HG02870 (cell line): ENCODE results near the gene PPP1R13B.
A peak's percentile ranks its signal among the peaks of the same experiment; 100 is the strongest.

ENCODE experiments used
- ATAC-seq: cut with Tn5 transposase; IDR thresholded peaks from one replicate; pipeline ENCODE4 v1.9.1; 2021; ENCODE audit warnings: mild to moderate bottlenecking, moderate library complexity; ENCODE audit not compliant: unreplicated experiment

The PPP1R13B gene

DNA sequence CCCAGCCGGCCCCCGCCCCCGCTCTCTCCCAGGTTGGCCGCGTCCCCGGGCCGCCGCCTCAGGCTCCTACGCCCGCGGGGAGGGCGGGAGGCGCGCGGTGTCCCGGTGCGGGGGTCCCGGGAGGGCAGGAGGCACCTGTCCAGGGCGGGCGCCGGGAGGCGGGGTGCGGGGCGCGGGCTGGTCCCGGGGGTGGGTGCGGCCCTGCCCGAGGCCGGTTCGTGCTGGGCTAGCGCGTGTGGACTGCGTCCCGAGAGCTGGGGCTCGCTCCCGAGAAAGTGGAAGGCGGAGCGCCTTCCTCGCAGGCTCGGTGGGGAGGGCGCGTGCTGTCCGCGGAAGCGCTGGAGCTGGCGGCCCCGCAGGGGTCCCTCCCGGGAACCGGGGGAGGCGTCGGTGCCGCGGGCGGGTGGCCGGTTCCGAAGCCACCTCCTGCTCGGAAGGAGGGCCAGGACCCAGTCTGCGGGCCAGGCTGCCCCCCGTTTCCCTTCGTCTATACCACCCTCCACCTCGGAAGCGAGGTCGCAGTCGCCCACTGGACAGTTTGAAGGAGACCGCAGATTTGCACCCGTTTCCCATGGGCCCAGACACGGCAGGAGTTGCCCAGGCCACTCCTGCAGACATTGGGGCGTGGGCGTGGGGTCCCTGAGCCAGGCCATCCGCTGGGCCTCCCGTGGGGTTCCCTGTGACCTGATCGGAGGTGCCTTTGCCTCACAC is 131.1 kb downstream of the PPP1R13B start:
- ATAC-seq = no peak

DNA sequence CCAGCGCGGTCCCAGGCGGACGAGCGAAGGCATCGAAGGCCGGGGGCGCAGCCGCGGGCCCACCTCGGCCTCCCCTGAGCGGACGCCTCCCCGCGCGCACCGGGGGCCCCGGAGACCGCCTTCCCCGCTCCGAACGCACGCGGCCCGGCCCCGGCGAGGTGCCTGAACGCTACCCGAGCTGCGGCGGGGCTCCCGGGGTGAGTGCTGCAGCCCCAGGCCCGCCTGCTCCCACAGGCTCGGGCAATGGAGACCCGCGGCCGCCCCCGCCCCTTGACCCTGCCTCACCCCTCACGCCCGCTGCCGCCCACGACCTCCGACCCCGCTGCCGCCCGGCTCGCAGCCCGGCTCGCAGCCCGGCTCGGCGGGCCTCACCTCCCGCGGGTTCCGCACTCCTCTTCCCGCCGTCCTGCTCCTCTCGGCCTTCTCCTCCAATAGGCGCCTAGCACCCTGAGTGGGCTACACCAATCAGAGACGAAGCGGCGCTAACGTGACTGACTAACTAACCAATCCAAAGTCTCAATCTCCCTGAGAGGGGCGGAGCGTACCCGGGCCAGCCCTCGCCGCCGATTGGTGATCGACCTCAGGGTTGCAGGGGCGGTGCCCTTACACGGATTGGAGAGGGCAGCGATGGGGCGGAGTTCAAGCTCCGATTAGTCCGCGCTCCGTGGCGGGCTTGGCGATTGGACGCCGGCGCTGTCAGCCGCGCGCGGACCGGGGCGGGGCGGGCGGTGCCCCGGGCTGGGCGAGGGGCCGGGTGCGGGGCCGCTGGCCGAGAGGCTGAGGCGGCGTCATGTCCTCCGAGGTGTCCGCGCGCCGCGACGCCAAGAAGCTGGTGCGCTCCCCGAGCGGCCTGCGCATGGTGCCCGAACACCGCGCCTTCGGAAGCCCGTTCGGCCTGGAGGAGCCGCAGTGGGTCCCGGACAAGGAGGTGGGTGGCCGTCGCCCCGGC is 132.0 kb downstream of the PPP1R13B start, which contains the start of the genes XRCC3 and ZFYVE21:
XRCC3 (minus strand) TSS at position 400 of the 949 bp plus-strand sequence. CDS start 4,364 bp downstream, outside the sequence.
ZFYVE21 (plus strand) TSS at position 759 of the 949 bp plus-strand sequence; CDS start at position 791, 32 bp downstream.
- peak; percentile 94 for ATAC-seq

DNA sequence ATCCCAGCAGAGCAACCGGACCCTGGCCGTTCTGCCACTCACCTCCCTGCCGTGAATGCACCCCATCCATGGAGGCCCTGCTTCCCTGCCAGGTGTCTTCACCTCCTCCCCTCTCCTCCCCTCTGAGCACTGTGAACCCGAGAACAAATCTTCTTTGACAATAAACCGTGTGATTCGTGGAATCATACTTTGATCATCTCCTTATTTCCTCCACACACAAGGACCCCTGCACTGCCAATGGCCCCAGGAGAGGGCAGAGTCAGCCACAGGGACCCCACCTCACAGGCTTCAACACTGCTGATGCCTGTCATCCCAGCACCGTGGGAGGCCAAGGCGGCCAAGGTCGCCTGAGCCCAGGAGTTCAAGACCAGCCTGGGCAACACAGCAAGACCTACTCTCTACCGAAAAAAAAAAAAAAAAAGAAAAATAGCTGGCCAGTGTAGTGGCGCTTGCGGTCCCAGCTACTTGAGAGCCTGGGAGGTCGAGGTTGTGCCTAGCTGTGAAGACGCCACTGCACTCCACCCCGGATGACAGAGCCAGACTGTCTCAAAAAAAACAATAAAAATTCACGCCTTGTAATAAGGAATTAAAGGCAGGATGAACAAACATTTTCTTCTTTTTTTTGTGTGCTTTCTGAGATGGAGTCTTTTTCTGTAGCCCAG is 133.2 kb downstream of the PPP1R13B start:
- no peak for ATAC-seq

DNA sequence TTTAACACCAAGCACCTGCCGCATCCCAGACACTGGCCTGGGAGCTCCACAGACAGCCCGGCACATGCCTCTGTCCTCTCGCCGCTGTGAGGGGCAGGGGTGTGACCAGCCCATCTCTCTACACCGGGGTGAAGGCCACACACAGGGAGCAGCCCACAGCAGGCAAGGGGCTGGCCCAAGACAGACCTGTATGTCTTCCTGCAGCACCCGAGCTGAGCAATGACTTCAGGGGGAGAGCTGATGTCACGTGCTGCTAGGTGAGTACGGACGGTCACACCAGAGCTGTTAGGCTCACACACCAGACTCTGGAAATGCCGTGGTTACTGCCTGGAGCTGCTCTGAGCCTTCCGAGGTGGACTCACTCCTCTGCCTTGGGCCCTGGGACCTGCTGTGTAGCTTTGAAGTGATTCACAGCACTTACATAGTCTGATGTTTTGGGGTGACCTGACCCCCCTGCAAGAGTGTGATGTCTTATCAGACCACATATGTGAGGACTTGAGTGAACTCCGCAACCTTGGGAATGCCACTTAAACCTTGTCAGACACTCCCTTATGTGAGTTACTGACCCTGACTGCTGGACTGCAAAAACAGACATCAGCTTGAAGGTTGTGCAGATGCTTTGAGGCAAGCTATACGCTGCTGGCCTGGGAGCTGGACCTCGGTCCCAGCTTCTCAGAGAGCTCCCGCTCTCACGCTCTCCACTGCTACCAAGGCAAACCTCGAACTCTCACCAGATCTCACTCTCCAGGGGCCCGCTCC is 133.9 kb downstream of the PPP1R13B start:
- ATAC-seq = no peak

DNA sequence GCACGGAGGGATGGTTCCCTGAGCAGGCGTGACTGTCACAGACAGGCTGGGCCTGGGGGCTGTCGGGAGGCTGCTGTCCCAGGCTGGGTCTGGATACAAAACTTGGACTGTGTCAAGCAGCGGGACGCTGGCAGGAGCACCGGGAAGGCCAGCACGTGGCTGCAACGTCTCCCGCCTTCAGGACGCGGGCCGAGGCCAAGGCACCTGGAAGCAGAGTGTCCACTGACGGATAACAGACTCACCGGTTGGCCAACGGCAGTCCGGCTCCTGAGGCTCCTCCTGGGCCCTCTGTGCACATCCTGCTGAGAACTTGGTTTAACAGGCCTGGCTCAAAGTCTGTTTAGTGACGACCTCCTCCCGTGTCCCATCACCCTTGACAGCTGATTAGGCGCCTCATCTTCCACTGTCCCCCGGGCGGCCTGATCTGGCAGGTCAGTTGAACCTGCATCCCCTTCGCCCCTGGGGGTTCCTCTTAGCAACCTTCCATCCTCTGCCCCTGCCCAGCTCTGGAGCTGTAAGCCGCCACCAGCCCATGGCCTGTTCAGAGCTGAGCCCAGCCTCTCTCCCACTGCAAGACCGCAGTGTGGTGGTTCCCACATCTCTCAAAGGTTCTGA is 134.6 kb downstream of the PPP1R13B start:
- ATAC-seq = no peak

DNA sequence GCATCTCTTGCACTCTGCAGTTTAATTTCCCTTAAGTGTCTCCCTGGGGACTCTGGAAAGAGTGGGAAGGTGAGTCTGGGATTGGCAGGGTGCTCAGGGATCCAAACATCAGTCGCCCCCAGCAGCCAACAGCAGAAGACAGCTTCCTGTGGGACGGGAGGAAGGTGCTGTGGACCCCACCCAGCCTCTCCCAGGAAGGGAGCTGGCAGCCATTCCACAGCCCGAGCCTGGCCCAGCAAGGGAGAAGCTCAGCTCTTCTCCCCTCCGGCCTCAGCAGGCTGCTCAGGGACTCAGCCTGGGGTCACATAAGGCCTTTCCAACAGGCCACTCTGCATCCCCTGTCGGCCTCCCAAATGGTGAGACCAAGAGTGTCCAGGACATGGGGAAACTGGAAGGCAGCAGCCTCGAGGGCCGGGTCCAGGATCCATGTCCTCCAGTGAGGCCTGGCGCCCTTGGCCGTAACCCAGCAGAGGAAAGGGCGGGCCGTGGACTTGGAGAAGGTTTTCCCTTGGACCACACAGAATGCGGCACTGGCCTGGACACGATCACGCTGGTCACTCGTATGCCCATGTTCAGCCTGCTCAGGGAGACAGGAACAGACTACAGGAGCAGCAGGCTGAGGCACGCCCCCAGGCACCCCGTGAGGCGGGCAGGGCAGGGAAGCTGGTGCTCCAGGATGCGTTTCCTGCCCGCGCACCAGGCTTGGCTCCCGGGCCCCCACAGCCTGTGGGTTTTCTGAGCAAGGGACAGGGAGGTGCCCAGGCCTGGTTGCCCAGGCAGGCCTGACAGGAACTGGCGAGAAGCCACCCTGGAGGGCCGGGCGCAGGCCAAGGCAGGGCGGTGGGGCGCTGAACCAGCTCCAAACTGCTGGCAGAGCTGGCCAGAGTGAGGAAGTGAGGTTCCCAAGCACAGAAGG is 135.6 kb downstream of the PPP1R13B start:
- no peak for ATAC-seq

DNA sequence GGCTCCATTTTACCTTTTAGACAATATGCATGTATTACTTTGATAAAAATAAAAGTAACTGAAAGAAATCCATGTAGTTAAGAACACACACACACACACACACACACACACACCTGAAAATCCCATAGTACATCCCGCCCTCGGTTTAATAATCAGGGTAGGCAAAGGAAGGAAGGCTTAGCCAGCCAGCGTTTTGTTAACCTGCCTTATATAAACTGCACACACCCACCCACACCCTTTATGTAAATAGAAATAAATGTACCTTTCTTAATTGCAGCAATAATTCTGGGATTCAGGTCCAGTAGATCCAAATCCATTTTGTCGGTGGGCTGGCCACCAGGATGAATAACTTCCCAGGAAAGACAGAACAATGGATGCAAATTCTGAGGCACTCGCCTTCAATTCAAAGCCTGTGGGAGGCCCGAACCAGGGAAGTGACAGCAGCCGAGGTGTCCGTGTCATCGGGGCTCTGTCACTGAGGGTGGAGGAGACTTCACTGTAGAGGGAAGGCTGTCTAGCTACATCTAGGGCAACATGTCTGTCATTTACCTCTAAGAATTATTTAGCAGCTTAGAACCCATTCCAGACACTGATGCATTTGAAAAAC is 136.5 kb downstream of the PPP1R13B start:
- ATAC-seq = no peak

DNA sequence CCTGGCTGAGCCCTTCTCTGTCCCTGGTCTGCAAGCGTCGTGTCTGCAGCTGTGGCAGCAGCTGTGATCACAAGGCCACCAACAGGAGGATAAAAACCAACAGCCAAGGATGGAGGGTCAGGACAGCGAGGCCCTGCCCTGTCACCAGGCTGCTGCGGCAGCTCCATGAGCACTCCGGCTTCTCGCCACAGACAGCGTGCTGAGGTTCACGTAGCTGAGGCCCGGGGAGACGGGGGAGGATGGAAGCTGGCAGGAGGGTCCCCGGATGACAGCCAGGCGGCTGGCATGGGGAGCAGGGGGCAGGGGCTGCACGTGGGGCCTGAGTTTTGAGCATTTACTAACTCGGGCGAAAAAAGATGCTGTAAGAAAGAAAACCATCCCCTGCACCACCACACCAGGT is 137.6 kb downstream of the PPP1R13B start:
- ATAC-seq = no peak

DNA sequence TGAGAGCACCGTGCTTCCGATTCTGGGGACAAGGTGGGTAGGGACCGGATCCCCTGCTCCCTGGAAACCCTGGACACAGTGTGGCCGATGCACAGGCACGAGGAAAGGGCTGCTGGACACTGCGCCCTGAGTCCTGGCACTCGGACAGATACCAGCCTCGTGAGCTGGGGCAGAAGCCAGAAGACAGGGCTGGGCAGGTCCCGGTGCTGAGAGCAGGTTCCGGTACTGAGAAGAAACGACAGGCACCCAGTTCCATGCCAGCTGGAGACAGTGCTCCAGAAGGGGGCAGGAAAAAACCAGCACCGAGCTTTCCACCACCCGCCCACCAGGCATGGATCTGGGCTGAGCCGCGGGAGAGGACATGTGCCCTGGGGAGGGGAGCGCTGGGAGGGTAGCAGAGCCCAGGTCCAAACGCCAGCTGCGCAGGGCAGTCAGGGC is 138.6 kb downstream of the PPP1R13B start:
- ATAC-seq = no peak

DNA sequence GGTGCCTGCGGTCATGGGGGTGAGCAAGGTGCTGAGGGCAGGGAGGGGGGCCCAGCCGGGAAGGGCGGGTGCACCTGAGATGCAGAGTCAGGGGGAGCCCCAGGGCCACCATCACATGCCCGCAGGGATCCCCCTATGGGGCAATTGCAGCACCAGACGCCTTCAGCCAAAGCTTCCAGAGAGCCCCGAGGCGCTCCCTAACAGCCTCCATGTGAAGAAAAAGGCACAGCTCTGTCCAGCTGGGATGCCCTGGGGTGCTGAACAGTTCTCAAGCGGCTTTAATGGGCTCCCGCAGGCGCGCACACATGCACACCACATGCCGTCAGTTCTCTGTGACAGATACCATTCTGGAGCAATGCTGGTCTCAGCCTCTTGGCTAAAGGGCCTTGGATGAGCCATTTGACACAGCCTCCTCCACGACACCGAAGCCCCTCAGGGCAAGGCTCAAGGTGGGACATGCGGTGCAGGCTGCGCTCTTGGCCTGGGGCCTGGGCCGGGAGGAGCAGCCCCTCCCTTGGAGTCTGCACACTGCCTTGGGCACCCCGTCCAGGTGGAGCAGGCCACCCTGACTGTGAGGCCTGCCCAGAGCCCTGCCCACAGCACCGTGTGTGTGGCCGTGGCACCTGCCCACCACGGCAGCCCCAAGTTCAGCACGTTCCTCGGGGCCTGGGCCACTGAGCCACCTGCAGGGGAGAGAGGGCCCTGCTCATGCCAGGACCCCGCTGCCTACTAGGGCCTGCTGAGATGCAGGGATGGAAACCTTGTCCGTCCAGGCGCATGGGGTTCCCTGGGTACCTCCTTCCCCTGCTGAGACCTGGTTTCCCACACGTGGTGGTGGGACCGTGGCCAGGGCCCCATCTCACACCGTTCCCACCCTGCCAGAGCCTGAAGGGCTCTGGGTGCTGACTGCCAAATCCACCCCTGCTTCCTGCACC is 139.8 kb downstream of the PPP1R13B start:
- ATAC-seq = no peak

DNA sequence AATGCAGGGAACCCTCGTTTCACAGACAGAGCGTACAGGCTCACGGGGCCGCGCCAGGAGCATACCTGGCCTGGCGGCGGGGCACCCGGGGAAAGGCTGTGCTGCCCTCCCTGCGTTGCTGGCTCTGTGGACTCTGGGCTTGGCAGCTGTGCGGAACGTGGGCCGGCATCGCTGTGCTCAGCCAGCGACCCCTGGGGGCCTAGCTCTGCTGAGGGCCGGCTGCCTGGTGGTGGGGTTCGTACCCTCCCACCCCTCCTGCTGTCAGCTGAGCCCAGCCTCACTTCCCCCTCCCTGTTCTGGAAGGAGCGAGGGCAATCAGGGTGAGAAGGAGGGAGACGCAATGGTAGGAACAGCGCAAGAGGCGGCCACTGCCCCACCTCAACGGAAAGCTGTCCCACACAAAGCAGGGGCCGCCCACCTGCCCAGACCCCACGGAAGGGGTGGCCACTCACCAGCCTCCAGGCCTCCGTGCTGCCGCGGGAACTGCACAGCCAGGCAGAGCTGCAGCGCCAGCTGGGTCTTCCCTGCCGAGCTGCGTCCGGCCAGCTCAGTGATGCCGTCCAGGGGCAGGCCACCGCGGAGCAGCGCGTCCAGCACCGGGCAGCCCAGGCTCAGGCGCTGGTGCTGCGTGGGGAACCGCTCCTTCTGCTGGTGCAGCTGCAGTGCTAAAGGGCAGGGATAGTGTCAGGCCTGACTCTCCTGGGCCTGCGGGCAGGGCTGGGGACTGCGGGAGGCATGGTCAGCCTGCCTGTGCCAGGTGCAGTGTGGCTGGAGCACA is 140.6 kb downstream of the PPP1R13B start:
- ATAC-seq = no peak

DNA sequence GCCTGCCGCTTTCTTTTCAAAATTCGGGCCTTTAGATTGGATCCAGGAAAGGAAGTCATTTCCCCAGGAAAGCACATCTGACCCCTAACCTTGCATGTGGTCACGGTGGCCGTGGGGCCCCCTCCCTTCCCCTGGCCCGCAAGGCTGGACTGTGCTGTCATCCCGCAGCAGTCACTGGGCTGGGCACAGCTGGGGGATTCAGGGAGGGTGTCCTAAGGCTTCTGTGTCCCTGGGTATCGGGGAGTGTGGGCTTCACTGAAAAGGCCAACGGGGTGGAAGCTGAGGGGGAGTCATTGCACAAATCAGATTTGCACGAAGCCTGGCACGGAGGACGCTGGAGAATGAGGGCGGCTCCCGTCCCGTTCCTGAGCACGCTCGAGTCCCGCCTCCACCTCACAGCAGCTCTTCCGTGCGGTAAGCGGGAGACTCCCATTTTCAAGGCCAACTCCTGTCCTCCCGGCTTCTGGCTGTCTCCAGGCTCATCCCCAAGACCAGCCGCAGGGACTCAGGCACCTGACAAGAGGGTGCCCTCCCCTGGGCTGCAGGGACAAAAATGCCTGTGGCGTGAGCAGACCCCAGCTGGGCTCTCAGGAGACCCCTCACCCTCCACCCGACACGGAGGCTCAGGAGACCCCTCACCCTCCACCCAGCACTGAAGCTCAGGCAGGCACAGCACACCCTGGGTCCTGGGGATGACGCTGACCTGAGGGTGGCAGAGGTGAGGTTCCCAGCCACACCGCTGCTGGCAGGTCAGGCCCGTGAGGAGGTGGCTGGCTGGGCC is 141.7 kb downstream of the PPP1R13B start:
- no peak for ATAC-seq

DNA sequence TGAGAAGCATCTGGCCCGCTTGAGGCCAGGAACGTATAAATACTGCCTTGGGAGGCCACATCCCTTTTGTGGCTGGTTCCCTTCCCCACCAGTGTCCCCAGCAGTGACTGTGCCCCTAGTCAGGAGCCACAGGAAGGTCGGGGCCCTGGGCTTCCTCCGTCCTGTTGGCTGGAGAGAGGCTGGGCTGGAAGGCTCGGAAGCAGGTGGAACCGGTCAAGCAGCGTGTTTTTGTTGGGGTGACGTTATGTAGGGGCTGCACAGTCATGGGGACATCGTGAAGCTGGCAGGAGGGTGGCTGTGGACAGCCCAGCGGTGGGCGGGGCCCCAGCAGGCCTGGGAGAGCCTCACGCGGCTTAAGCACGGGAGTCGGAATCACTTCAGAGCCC is 142.3 kb downstream of the PPP1R13B start:
- no peak for ATAC-seq

DNA sequence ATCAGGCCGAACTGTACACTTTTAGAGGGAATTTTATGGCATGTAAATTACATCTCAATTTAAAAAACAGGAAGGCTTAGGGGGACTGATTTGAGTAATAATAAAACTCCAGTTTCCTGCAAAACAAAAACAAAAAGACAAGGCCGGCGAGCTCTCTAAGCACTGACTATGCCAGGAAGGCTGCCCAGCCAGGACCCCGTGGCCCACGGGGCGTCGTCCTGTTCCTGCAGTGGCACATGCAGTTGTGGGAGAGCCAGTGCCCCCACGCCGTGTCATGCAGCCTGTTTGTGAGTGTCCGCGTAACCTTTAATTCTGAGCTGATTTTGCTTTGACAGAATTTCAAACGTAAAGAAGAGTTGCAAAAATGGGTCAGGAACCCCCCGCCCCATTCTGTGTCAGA is 142.7 kb downstream of the PPP1R13B start:
- ATAC-seq = no peak

DNA sequence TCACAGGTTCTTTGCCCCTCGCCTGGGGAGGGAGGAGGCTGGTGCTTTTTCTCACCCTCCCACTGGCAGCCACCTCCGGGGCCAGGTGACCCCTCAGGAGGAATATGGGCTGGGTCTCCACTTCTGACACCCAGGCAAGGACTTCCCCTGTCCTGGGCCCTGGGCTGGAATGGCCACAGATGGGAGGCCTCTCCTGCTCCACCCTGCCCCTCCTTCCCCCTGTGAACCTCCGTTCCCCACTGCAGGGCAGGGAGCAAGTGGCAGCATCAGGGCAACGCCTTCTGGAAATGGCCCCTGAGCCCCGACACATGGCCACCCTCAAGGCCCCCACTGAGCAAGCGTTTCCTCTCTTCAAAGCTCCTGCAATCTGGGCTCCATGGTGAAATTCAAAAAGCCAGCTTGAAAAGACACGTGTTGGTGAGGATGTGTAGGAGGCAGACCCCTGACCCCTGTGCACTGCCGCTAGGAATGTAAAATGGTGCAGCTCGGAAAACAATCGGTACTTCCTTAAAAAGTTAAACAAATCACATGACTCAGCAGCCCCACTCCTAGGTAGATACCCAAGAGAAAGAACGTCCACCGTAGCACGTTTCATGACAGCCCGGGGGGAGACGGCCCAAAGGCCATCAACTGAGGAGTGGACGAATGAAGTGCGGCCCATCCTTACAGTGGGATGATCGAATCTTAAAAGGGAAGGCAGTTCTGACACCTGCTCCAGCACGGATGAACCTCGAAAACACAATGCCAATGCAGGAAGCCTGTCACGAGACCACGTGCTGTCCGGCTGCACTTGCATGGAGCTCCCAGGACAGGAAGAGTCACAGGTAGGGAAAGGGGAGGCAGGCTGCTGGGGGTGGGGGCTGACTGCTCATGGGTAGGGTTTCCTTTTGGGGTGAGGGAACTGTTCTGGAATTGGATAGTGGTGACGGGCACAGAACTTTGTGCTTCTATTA is 143.7 kb downstream of the PPP1R13B start:
- ATAC-seq = no peak
